Activated T-helper 17 cell treated with anti-CD3 and anti-CD28 coated beads, Interleukin-2, amount 50 U/mL, for 72 hours (primary cell): ENCODE measurements around the gene CFL2. TPM values are rescaled to one million over a fixed set of nuclear protein-coding genes. Genes with fewer than 3 reads are reported as not detected.
"Not testable (repeated sequence)": the region's sequence is repeated elsewhere in the genome, so short reads cannot be mapped to it uniquely, and the experiment has no call there.

ENCODE experiments used
- ATAC-seq: fragments of 150-1000 bp; cut with Tn5 transposase; replicated peaks from 2 replicates; pipeline ENCODE4 v1.10.0; 2021; ENCODE audit warnings: mild to moderate bottlenecking, moderate library complexity
- H3K27ac Mint-ChIP-seq: one replicate; pipeline ENCODE4 v1.8.0; 2022; ENCODE audit warnings: mixed read lengths
- H3K27me3 Mint-ChIP-seq: one replicate; pipeline ENCODE4 v1.8.0; 2022; ENCODE audit warnings: mixed read lengths
- H3K36me3 Mint-ChIP-seq: one replicate; pipeline ENCODE4 v1.8.0; 2022; ENCODE audit warnings: low read depth, mild to moderate bottlenecking, mixed read lengths
- H3K4me1 Mint-ChIP-seq: one replicate; pipeline ENCODE4 v1.8.0; 2022; ENCODE audit warnings: mixed read lengths
- H3K4me3 Mint-ChIP-seq: one replicate; pipeline ENCODE4 v1.8.0; 2022; ENCODE audit warnings: mild to moderate bottlenecking, mixed read lengths
- H3K9me3 Mint-ChIP-seq: one replicate; pipeline ENCODE4 v1.8.0; 2022; ENCODE audit warnings: mixed read lengths
- total RNA-seq, 2 donors: library from RNA; stranded (reverse); gene quantifications; one replicate each; pipeline ENCODE4 v1.2.3, GENCODE V29; 2022

The CFL2 gene
- total RNA-seq, 2 donors from 2014 or later: 6.6 to 9.2 TPM

DNA sequence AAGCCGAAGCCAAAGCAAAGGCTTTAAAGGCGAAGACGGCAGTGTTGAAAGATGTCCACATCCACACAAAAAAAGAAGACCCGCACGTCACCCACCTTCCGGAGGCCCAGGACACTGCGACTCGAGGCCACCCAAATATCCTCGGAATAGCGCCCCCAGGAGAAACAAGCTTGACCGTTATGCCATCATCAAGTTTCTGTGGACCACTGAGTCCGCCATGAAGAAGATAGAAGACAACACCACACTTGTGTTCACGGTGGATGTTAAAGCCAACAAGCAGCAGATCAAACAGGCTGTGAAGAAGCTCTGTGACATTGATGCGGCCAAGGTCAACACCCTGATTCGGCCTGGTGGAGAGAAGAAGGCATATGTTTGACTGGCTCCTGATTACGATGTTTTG is 20.2 kb downstream of the CFL2 start:
- not testable (repeated sequence) for H3K36me3 Mint-ChIP-seq, H3K4me3 Mint-ChIP-seq, H3K27ac Mint-ChIP-seq, H3K9me3 Mint-ChIP-seq, ATAC-seq, H3K27me3 Mint-ChIP-seq
- H3K4me1 Mint-ChIP-seq: peaks cover 13% of the 10 kb centered on the region

DNA sequence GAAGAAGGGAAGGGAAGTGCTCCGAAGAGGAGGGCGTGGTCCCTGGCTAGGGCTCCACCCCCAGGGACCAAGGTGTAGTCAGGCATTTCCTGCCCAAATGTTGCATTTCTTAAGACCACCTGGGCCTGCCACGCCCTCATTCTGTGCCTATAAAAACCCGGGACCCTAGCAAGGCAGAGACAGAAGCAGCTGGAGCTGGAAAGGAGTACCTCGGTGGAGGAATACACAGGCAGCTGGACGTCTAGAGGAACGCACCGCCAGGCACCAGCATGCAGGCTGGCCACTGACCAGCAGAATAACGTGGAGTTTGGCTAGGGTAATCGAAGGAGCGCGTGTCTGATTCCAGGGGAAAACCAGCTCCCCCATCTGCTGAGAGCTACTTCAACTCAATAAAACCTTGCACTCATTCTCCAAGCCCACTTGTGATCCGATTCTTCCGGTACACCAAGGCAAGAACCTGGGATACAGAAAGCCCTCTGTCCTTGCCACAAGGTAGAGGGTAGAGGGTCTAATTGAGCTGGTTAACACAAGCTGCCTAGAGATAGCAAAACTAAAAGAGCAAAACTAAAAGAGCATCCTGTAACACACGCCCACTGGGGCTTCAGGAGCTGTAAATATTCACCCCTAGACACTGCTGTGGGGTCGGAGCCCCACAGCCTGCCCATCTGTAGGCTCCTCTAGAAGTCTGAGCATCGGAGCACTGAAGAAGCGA is 21.0 kb downstream of the CFL2 start:
- peaks cover 13% of the 10 kb centered on the region for H3K4me1 Mint-ChIP-seq
- H3K27ac Mint-ChIP-seq: peak overlapping the region; percentile 69
- no peaks in the 10 kb centered on the region for H3K9me3 Mint-ChIP-seq
- H3K4me3 Mint-ChIP-seq: peak overlapping the region; percentile 35
- peak; percentile 50 for ATAC-seq
- H3K27me3 Mint-ChIP-seq: no peaks in the 10 kb centered on the region
- no peaks in the 10 kb centered on the region for H3K36me3 Mint-ChIP-seq

DNA sequence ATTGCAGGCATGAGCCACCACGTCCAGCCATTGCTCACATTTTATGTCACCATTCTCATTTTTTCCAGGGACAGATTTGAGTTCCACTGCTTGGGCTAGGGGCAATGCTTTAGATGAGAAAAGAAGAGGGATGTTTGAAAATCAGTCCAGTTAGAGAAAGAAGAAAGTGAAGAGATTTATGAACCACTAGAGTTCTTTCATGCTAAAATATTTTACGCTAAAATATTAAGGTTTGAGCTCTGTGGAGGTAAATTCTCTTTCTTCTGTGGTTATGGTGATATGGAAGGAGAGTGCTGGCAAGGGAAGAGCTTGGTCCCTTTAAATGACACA is 21.5 kb downstream of the CFL2 start:
- Mint-ChIP-seq H3K27me3 (no peaks in the 10 kb centered on the region), H3K4me1 (peaks cover 13% of the 10 kb centered on the region), H3K36me3 (no peaks in the 10 kb centered on the region), H3K9me3 (no peaks in the 10 kb centered on the region), H3K4me3 (peak overlapping the region; percentile 35), H3K27ac (peak overlapping the region; percentile 69)
- ATAC-seq: no peak

DNA sequence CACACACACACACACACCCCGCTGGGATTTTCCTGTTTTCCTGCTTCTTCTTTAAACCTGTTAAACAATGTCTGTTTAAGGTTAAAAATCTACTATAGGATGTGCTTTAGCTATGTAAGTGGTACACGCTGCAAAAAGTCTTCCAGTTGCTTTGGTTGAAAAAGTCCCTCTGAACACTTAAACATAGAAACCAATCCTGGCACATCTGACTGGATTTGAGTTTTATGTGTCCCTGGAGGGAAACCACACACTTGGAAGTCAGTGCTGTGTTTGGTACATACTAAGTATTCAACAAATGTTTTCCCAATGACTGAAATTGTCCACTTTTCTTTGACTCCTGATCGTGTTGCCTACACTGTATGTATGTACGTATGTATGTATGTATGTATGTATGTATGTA is 22.0 kb downstream of the CFL2 start:
- Mint-ChIP-seq H3K36me3 (no peaks in the 10 kb centered on the region), H3K27me3 (no peaks in the 10 kb centered on the region), H3K27ac (peak overlapping the region; percentile 69), H3K4me3 (peak overlapping the region; percentile 35), H3K9me3 (no peaks in the 10 kb centered on the region), H3K4me1 (peaks cover 13% of the 10 kb centered on the region)
- ATAC-seq: no peak

DNA sequence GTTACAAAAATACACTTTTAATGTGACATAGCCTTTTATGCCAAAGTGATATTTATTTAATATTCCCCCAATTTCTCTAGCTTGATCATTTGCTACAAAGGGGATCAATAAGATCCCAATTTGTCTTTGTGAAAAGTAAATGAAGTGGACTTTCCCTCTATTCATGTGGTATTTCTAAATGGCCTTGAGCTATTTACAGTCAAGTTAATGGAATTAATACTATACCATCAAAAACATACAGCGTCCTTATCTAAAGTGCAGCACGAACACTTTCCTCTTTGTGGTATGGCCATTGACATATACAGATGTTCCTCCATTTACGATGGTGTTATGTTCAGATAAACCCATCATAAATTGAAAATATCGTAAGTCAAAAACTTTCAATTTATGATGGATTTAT is 23.2 kb downstream of the CFL2 start:
- Mint-ChIP-seq H3K27ac (no peak overlapping the region), H3K4me3 (no peak overlapping the region), H3K9me3 (no peaks in the 10 kb centered on the region), H3K4me1 (peaks cover 13% of the 10 kb centered on the region), H3K27me3 (no peaks in the 10 kb centered on the region), H3K36me3 (no peaks in the 10 kb centered on the region)
- ATAC-seq: no peak

DNA sequence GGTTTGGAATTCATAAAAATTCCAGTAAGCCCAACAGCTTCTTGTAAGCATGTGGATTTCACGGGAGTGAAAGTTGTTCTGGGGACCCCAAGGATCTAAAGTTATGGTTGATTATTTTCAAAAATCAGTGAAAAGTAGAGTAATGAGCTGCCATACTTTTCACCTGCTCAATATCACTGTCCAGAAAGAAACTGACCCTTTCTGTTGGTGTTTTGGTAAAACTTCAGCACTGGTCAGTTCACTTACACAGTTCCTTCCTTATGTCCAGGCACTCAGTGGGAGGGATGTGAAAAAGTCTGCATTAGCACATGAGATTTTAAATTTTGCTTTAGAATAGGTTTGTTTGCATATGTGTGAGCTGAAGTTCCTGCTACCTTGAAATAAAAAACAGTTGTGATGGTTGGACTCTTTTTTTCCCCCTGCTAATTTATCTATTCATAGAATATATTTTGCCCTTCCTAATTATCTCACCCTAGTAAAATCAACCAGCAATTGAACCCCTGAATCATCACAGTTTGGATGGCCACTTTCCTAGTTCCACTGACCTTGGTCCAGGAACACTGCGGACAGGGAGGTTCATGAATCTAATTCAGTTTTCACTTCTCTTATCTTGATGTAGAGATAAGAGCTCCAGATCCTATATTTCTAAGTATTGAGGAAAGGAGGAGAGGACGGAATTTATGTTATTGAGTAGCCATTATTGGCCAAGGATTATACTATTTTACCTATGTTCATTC is 25.8 kb downstream of the CFL2 start:
- no peak for ATAC-seq
- H3K27me3 Mint-ChIP-seq: no peaks in the 10 kb centered on the region
- no peaks in the 10 kb centered on the region for H3K36me3 Mint-ChIP-seq
- H3K4me1 Mint-ChIP-seq: peaks cover 13% of the 10 kb centered on the region
- H3K27ac Mint-ChIP-seq: no peak overlapping the region
- H3K4me3 Mint-ChIP-seq: no peak overlapping the region
- no peaks in the 10 kb centered on the region for H3K9me3 Mint-ChIP-seq

DNA sequence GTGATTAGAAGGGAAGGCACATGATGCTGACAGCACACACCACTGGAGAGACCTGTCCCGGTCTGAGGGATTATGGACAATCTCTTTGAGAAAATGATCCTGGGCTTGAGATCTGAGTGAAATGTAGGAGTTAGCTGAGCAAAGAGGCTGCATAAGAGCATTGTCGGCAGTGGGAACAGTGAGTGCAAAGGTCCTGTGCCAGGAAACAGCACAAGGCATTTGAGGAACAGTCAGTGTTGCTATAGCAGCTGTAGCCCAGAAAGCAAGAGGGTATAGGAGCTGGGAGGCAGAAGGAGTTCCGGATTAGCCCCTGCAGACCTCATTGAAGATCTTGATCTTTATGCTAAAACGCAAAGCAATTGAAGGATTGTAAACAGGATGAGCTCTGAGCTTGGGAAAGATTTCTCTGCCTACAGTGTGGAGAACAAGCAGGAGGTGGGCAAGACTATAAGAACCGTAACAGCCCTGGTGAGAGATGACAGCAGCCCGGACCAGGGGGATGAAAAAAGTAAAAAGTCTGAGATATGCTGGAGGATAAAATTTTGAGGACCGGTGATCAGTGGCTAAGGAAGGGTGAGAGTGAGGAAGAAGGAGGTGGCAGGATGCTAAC is 28.5 kb downstream of the CFL2 start:
- Mint-ChIP-seq H3K27me3 (no peaks in the 10 kb centered on the region), H3K9me3 (no peaks in the 10 kb centered on the region), H3K4me3 (no peak overlapping the region), H3K27ac (no peak overlapping the region), H3K4me1 (no peaks in the 10 kb centered on the region), H3K36me3 (no peaks in the 10 kb centered on the region)
- ATAC-seq: no peak

DNA sequence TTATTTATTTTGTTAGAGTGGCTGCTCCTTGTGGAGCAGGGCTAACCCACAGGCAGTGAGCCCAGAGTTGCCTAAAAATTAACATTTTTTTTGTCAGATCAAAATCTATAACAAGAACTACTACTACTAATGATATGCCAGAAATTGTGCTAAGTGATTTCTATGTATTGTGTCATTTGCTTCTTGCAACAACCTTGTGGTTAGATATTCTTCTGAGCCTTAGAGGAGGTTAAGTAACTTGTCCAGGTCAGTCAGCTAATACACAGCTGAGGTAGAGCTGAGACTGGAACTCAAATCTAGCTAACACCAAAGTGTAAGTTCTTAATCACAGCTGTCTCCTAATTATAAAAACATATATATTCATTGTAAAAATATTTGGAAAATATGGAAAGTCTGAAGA is 29.8 kb downstream of the CFL2 start:
- no peak overlapping the region for H3K4me3 Mint-ChIP-seq
- no peak overlapping the region for H3K27ac Mint-ChIP-seq
- no peaks in the 10 kb centered on the region for H3K4me1 Mint-ChIP-seq
- no peak for ATAC-seq
- no peaks in the 10 kb centered on the region for H3K9me3 Mint-ChIP-seq
- H3K27me3 Mint-ChIP-seq: no peaks in the 10 kb centered on the region
- H3K36me3 Mint-ChIP-seq: no peaks in the 10 kb centered on the region

DNA sequence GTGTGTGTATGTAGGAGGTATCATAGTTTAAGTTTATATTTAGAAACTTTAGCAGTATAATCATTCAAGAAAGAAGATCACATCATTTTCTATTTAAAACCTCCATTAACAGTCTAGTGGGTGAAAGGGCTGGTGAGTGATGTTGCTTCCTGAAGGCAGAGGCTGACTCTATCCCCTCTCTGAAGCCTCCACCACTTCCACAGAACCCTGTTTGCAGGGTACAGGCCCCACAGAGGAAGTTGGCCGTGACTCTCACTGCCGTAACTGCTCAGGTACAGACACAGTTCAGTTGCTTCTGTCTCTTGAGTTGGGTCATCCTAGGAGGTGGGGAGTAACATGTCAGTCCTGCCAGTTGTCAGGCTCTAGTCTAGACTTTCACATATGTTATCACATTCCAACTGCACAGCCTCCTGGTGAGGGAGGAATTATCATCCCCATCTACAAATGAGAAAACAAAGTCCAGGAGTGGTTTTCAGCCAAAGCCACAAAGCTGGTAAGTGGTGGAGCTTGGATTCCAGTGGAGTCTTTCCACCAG is 31.5 kb downstream of the CFL2 start:
- Mint-ChIP-seq H3K4me1 (no peaks in the 10 kb centered on the region), H3K4me3 (no peak overlapping the region), H3K9me3 (no peaks in the 10 kb centered on the region), H3K36me3 (no peaks in the 10 kb centered on the region), H3K27me3 (no peaks in the 10 kb centered on the region), H3K27ac (no peak overlapping the region)
- peak; percentile 83 for ATAC-seq

DNA sequence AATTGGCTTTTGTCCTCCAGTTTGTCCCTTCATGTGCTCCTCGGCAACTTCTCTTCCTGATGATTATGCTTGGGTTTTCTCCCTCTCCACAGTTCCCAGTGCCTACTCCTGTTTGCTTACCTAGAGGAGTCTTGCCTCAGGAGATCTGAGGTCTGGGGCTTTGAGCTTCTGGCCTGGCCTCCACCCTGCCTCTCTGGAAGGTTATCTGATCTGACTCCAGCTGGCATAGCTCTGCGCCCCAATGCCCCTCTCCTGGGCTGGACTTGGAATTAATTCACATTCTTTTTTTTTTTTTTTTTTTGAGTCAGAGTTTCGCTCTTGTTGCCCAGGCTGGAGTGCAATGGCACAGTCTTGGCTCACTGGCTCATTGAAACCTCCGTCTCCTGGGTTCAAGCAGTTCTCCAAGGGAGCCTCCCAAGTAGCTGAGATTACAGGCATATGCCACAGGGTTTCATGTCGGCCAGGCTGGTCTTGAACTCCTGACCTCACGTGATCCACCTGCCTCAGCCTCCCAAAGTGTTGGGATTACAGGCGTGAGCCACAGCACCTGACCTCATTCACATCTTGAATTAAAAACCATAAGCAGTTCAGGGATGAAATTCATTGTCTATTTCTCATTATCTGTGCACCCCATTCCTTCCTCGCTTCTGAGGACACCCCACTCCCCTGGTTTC is 33.5 kb downstream of the CFL2 start:
- no peaks in the 10 kb centered on the region for H3K27me3 Mint-ChIP-seq
- no peaks in the 10 kb centered on the region for H3K9me3 Mint-ChIP-seq
- H3K27ac Mint-ChIP-seq: no peak overlapping the region
- H3K4me1 Mint-ChIP-seq: no peaks in the 10 kb centered on the region
- no peak overlapping the region for H3K4me3 Mint-ChIP-seq
- H3K36me3 Mint-ChIP-seq: no peaks in the 10 kb centered on the region
- no peak for ATAC-seq

DNA sequence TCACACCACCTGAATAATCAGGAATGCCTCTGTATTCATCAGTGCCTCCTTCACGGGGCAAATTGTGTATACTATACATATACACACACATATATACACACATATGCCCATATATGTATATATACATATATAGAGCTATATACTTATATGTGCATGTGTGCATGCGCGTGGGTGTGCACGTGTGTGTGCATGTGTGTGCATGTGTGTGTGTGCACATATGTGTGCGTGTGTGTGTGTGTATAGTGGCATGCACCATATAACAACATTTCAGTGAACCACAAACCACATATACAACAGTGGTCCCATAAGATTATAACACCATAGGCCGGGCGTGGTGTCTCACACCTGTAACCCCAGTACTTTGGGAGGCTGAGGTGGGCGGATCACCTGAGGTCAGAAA is 35.7 kb downstream of the CFL2 start:
- Mint-ChIP-seq H3K4me1 (no peaks in the 10 kb centered on the region), H3K9me3 (no peaks in the 10 kb centered on the region)

DNA sequence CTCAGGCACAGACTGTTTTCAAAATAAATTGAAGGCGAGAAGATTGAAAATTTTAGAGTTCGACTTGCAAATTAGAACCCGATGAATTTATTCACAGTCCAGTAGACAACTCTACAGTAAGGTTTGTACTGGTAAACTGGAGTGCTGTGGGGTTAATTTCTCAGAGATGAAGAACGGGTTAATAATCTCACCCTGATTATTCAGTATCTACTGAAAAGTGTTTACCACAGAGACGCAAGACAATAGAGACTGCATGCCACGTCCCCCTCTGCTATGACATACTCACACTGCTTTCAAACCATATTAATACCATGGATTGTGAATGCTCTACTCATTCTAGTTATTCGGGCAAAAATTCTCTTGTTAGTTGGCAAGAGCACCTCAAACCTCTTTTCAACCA is 36.1 kb downstream of the CFL2 start:
- Mint-ChIP-seq H3K4me3 (no peak overlapping the region), H3K27ac (no peak overlapping the region), H3K27me3 (no peaks in the 10 kb centered on the region), H3K9me3 (no peaks in the 10 kb centered on the region), H3K36me3 (no peaks in the 10 kb centered on the region), H3K4me1 (no peaks in the 10 kb centered on the region)
- no peak for ATAC-seq

More for the DNA sequence above, 35.7 kb downstream of the CFL2 start:
- no peak for ATAC-seq
- Mint-ChIP-seq H3K27ac (no peak overlapping the region), H3K4me3 (no peak overlapping the region), H3K27me3 (no peaks in the 10 kb centered on the region), H3K36me3 (no peaks in the 10 kb centered on the region)

DNA sequence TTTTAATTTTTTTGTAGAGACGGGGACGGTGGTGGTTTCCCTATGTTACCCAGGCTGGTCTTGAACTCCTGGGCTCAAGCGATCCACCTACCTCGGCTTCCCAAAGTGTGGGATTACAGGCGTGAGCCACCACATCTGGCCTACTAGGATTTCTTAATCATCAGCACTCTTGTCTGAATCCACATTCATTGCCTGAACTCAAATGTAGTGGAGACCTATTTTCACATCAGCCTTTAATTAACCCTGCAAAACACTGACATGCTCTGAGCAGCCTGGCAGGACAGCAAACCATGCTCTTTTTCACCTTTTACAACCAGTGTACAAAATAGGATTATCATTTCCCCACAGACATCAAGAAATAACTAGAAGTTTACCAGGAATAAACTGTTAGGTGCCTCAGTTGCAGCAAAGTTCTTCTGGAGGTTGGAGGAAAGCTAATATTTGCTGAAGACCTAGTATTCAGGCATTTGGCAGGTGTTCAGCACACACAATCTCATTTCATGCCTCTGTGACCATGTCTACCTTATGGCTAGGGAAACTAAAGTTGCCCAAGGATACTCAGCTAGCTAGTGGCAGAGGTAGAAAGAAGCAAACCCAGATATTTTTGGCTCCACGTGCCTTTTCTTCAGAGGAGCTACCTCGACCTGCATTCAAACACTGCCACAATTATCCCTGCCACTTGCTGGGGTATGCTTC is 37.7 kb downstream of the CFL2 start:
- no peaks in the 10 kb centered on the region for H3K27me3 Mint-ChIP-seq
- ATAC-seq: no peak
- H3K4me1 Mint-ChIP-seq: no peaks in the 10 kb centered on the region
- no peak overlapping the region for H3K27ac Mint-ChIP-seq
- H3K4me3 Mint-ChIP-seq: no peak overlapping the region
- H3K9me3 Mint-ChIP-seq: no peaks in the 10 kb centered on the region
- no peaks in the 10 kb centered on the region for H3K36me3 Mint-ChIP-seq

DNA sequence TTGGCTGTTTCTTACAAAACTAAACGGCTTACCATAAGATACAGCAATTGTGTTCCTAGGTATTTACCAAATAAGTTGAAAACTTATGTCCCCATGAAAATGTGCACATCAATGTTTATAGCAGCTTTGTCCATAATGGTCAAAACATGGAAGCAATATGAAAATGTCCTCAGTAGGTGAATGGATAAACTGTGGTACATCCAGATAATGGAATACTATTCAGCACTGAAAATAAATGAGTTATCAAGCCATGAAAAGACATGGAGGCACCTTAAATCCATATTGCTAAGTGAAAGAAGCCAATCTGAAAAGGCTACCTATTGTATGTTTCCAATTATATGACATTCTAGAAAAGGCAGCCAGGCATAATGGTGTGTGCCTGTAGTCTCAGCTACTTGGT is 40.7 kb downstream of the CFL2 start:
- no peak overlapping the region for H3K27ac Mint-ChIP-seq
- no peaks in the 10 kb centered on the region for H3K27me3 Mint-ChIP-seq
- no peaks in the 10 kb centered on the region for H3K9me3 Mint-ChIP-seq
- no peak overlapping the region for H3K4me3 Mint-ChIP-seq
- H3K36me3 Mint-ChIP-seq: no peaks in the 10 kb centered on the region
- H3K4me1 Mint-ChIP-seq: no peaks in the 10 kb centered on the region
- ATAC-seq: no peak
